GM06990 (cell line): Measurements from ENCODE around the gene SOX30.

ENCODE experiments used
- DNase-seq: peaks from one replicate; pipeline ENCODE4 v3.0.0-alpha.2; 2011; ENCODE audit not compliant: insufficient read length; ENCODE audit errors: extremely low read depth
- H3K27me3 ChIP-seq: replicated peaks from 2 replicates; pipeline ENCODE4 v1.6.0; 2011; ENCODE audit warnings: low read length; ENCODE audit not compliant: control insufficient read depth, insufficient read depth
- H3K36me3 ChIP-seq: 2 replicates; pipeline ENCODE4 v1.5.1; 2011; ENCODE audit warnings: low read length; ENCODE audit not compliant: control insufficient read depth, insufficient read depth
- H3K4me3 ChIP-seq: replicated peaks from 2 replicates; pipeline ENCODE4 v1.5.1; 2011; ENCODE audit warnings: low read depth, mild to moderate bottlenecking, control low read depth, low read length
- TF ChIP-seq, protein P1 (sequence below): IDR thresholded peaks from 2 replicates; pipeline ENCODE4 v1.5.1; 2011; ENCODE audit warnings: low read length, control low read depth, mild to moderate bottlenecking, inconsistent platforms; ENCODE audit not compliant: insufficient read depth, poor library complexity, severe bottlenecking

The SOX30 gene

DNA sequence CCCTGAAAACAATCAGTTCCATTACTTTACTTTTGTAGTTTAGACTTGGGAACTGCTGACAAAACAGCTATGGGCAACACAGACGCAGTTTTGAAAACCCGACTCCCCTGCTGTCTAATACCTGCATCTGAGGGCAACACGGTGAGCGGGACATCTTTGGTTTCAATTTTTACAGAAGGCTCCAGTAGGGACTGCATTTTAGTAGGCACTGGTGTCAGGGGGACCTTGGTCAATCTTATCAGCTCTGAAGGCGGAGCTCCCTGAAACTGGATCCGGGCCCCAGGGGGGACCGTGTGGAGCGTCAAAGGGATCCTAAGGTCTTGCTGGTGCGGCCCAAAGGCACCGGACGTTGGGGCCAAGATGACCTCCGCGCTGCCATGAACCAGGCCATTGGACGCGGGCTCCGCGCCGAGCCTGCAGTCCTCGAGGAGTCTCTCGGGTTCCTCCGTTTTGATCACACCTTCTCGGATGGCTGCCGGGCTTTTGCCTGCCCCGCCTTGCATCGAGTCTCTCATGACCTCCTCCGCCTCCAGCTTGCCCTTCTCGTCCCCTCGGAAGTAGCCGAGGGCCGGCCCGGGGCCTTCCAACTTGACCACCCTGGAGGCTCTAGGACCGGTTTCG is 1.1 kb downstream of the SOX30 start:
- Histone ChIP-seq H3K36me3 (no peaks in the 10 kb centered on the region), H3K4me3 (no peak overlapping the region), H3K27me3 (no peaks in the 10 kb centered on the region)
- TF ChIP-seq, protein P1, sequence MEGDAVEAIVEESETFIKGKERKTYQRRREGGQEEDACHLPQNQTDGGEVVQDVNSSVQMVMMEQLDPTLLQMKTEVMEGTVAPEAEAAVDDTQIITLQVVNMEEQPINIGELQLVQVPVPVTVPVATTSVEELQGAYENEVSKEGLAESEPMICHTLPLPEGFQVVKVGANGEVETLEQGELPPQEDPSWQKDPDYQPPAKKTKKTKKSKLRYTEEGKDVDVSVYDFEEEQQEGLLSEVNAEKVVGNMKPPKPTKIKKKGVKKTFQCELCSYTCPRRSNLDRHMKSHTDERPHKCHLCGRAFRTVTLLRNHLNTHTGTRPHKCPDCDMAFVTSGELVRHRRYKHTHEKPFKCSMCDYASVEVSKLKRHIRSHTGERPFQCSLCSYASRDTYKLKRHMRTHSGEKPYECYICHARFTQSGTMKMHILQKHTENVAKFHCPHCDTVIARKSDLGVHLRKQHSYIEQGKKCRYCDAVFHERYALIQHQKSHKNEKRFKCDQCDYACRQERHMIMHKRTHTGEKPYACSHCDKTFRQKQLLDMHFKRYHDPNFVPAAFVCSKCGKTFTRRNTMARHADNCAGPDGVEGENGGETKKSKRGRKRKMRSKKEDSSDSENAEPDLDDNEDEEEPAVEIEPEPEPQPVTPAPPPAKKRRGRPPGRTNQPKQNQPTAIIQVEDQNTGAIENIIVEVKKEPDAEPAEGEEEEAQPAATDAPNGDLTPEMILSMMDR = no peak
- no peak for DNase-seq

DNA sequence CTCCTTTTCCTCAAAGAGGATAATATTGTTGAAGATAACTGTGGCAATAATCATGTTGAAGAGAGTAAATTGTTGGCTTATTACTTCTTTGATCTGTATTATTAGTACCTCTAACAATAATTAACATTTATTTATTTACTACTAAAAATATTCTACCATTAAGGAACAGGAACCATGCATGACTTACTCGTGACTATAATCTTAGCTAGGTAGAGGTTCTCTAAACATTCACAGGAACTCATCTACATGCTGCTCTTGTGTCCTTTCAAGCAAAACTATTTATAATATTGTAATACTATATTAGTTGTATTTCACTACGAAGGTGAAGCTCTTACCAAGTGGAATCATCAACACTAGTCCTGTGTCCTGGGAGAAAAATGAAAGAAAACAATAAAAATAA is 3.1 kb downstream of the SOX30 start:
- no peaks in the 10 kb centered on the region for H3K27me3 ChIP-seq
- TF ChIP-seq, protein P1 = no peak
- no peak for DNase-seq
- H3K4me3 ChIP-seq = no peak overlapping the region
- no peaks in the 10 kb centered on the region for H3K36me3 ChIP-seq

DNA sequence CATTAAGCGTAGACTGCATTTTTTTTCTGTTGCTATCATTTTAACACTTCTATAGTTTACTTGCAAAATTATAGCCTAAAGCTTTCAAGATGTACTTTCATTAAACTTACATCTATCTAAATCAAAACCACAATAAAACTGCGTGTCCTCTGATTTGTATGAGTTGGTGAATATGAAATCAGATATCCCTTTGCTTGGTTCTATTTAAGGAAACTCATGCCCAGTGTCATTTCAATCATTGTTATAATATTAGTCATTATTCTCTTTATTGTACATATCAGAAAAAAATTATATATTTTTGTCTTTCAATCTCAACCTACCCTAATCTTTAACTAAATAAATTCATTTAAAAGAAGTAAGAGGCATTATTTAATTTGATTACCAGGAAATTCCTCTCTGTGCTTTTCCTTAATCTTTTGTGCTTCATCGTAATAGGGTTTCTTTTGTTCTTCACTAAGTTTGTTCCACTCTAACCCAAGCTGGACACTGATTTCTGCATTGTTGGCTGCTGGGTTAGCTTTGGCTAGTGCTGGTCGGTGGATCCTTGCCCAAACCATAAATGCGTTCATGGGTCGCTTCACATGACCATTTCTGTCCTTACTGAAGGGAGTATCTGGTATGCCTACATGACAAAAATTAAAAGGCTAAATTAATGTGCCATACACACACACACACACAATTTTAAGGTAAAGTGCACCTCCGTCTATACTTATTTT is 3.8 kb downstream of the SOX30 start:
- no peak for DNase-seq
- TF ChIP-seq, protein P1 = no peak
- H3K4me3 ChIP-seq = no peak overlapping the region
- no peaks in the 10 kb centered on the region for H3K27me3 ChIP-seq
- no peaks in the 10 kb centered on the region for H3K36me3 ChIP-seq

DNA sequence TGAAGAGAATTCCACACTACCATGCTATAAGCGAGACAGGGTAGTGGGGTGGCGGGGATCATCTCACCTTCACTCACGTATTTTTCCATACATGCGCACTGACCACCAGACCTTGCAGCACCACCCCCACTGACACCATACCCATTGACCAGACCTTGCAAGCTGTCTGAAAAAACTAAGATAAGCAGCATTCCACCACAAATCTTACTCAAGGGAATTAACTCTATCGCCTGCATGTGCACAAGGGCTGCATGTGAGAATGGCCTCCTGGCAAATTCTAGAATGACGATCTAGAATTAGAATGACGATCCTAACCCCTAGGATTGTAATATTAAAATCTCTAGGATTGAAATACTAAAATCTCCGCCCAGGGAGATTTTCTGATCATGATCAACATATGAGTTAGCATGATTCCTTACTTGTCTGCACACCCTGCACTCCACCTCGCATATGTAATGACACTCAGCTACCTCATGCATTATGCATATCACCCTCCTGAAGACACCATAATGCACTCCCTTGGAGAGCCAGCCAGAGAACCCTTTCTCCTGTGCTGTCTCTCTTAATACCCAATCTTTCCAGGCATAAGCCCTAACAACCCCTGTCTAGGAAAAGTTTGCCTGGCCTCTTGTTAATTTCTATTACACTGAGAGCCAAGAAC is 11.7 kb downstream of the SOX30 start:
- Histone ChIP-seq H3K27me3 (no peaks in the 10 kb centered on the region; the same call in 1 of the 2 replicates), H3K36me3 (no peaks in the 10 kb centered on the region), H3K4me3 (no peak overlapping the region)
- DNase-seq = no peak
- TF ChIP-seq, protein P1 = no peak

DNA sequence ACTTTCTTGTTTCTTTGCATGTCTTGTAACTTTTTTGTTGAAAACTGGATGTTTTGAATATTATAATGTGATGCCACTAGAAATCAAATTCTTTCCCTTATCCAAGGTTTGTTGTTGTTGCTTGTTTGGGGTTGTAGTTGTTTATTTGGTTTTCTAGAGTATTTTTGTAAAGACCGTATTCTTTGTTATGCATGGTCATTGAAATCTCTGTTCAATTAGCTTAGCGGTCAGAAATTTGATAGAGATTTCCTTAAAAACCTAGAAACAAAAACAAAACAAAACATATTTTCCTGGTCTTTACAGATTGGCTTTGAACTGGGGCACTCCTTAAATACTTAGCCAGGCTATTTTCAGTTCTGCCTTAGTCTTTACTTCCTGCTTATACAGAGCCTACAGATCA is 21.9 kb downstream of the SOX30 start:
- no peak for DNase-seq
- TF ChIP-seq, protein P1 = no peak
- Histone ChIP-seq H3K36me3 (no peaks in the 10 kb centered on the region), H3K4me3 (no peak overlapping the region), H3K27me3 (no peaks in the 10 kb centered on the region)
